ENCODE results near the gene RHEB. TPM values are rescaled to one million over a fixed set of nuclear protein-coding genes. Genes with fewer than 3 reads are reported as not detected.

The RHEB gene
- total and polyA plus RNA-seq, 2 donors (not counting 3 experiments of a cell fraction or from before 2014, with no cell fraction given), result 59.4 to 108 TPM

- TF ChIP-seq GATA2 (IDR thresholded peaks at IDR 0.05; ENCODE audit: insufficient read depth, insufficient read length, low read depth, low read length), result no peak
- TF ChIP-seq, protein P1, sequence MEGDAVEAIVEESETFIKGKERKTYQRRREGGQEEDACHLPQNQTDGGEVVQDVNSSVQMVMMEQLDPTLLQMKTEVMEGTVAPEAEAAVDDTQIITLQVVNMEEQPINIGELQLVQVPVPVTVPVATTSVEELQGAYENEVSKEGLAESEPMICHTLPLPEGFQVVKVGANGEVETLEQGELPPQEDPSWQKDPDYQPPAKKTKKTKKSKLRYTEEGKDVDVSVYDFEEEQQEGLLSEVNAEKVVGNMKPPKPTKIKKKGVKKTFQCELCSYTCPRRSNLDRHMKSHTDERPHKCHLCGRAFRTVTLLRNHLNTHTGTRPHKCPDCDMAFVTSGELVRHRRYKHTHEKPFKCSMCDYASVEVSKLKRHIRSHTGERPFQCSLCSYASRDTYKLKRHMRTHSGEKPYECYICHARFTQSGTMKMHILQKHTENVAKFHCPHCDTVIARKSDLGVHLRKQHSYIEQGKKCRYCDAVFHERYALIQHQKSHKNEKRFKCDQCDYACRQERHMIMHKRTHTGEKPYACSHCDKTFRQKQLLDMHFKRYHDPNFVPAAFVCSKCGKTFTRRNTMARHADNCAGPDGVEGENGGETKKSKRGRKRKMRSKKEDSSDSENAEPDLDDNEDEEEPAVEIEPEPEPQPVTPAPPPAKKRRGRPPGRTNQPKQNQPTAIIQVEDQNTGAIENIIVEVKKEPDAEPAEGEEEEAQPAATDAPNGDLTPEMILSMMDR (IDR thresholded peaks at IDR 0.05; ENCODE audit: extremely low read depth in 1 of 2, insufficient read depth in 1 of 2, low read depth in 1 of 2, low read length in 2 of 2), result no peak
- no peak for TF ChIP-seq POLR2A (IDR thresholded peaks at IDR 0.05; ENCODE audit: low read depth, low read length)
- no peak for TF ChIP-seq FOS (IDR thresholded peaks at IDR 0.05; ENCODE audit: borderline replicate concordance, insufficient read depth, low read length)
- TF ChIP-seq, protein P2, sequence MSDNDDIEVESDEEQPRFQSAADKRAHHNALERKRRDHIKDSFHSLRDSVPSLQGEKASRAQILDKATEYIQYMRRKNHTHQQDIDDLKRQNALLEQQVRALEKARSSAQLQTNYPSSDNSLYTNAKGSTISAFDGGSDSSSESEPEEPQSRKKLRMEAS (IDR thresholded peaks at IDR 0.05; ENCODE audit: insufficient read depth, insufficient read length), result no peak
- TF ChIP-seq JUN (IDR thresholded peaks at IDR 0.05; ENCODE audit: borderline replicate concordance, insufficient read depth, insufficient read length, low read depth), result no peak
- no peak for TF ChIP-seq POLR2AphosphoS5 (IDR thresholded peaks at IDR 0.05; ENCODE audit: insufficient read depth, low read depth, low read length)
- H3K9me3 ChIP-seq (replicated peaks; ENCODE audit: control insufficient read depth, insufficient read depth, low read length), result no peaks in the 10 kb centered on the region
- no peak overlapping the region for H3K9ac ChIP-seq (replicated peaks; ENCODE audit: extremely low read depth, insufficient read depth, low read length)
- intact Hi-C loops (cut with micrococcal nuclease), result no loop called here
- DNase-seq (ENCODE audit: low read depth, low spot score), result no peak
- dilution Hi-C loops (cut with MboI; ENCODE audit: extremely low pct_ligation_motif_present, low sequenced_read_pairs), result no loop called here
- H3K9me1 ChIP-seq (replicated peaks; ENCODE audit: control insufficient read depth, extremely low read depth, insufficient read depth, low read length), result no peaks in the 10 kb centered on the region
- ChIA-PET CTCF (interaction anchor here (1.1 to 1.7 kb wide), 2 partner anchors 11 to 172 kb away, joined by 3 to 4 read pairs; no protein-coding TSS in a partner anchor), POLR2A (no interaction called here)
- no peaks in the 10 kb centered on the region for H3K27me3 ChIP-seq (ENCODE audit: control insufficient read depth in 2 of 2, insufficient read depth in 2 of 2, low read length in 2 of 2)
- H3K4me2 ChIP-seq (ENCODE audit: insufficient read depth, low read length), result no peak overlapping the region
- peaks cover 73% of the 10 kb centered on the region for H3K79me2 ChIP-seq (ENCODE audit: control insufficient read depth, insufficient read depth, low read length)
- no peak overlapping the region for H3K4me3 ChIP-seq (replicated peaks in 1 of 3; ENCODE audit: insufficient read depth in 1 of 3, low read depth in 1 of 3, low read length in 3 of 3)
- H3K36me3 ChIP-seq (ENCODE audit: control insufficient read depth in 2 of 2, extremely low read depth in 1 of 2, insufficient read depth in 2 of 2, low read length in 2 of 2), result peaks cover 9 to 22% of the 10 kb centered on the region in 2 experiments
- FAIRE-seq, result no peak
- H3K27ac ChIP-seq (ENCODE audit: insufficient read depth, low read depth, low read length), result no peak overlapping the region
- H3K4me1 ChIP-seq (ENCODE audit: control insufficient read depth, extremely low read depth, insufficient read depth, low read length), result peaks cover 21% of the 10 kb centered on the region
- no TSS peak for BruUV-seq (replicated peaks)
- no peak overlapping the region for H2AFZ ChIP-seq (ENCODE audit: low read depth, low read length)
- peaks cover 27% of the 10 kb centered on the region for H4K20me1 ChIP-seq (replicated peaks; ENCODE audit: control insufficient read depth, extremely low read depth, insufficient read depth, low read length)
Observed at GRCh38 chr7:151483711-151483983, 36.0 kb downstream of the RHEB start.

All from endothelial cell of umbilical vein (primary cell).